ES-I3 (cell line): Measurements from ENCODE around the gene UNC13A.

ENCODE experiments used
- H3K36me3 ChIP-seq: 2 replicates; pipeline ENCODE4 v1.6.1; 2013; ENCODE audit warnings: mild to moderate bottlenecking, low read length, control low read depth, moderate library complexity; ENCODE audit not compliant: insufficient read depth
- H3K4me1 ChIP-seq: 2 replicates; pipeline ENCODE4 v1.6.1; 2013; ENCODE audit warnings: mild to moderate bottlenecking, control low read depth, low read length; ENCODE audit not compliant: insufficient read depth
- H3K9ac ChIP-seq: 2 replicates; pipeline ENCODE4 v1.6.1; 2013; ENCODE audit warnings: low read depth, mild to moderate bottlenecking, low read length, moderate library complexity
- H3K9me3 ChIP-seq: 2 replicates; pipeline ENCODE4 v1.6.1; 2013; ENCODE audit warnings: mild to moderate bottlenecking, low read length, moderate library complexity; ENCODE audit not compliant: control insufficient read depth, insufficient read depth

Gene UNC13A

DNA sequence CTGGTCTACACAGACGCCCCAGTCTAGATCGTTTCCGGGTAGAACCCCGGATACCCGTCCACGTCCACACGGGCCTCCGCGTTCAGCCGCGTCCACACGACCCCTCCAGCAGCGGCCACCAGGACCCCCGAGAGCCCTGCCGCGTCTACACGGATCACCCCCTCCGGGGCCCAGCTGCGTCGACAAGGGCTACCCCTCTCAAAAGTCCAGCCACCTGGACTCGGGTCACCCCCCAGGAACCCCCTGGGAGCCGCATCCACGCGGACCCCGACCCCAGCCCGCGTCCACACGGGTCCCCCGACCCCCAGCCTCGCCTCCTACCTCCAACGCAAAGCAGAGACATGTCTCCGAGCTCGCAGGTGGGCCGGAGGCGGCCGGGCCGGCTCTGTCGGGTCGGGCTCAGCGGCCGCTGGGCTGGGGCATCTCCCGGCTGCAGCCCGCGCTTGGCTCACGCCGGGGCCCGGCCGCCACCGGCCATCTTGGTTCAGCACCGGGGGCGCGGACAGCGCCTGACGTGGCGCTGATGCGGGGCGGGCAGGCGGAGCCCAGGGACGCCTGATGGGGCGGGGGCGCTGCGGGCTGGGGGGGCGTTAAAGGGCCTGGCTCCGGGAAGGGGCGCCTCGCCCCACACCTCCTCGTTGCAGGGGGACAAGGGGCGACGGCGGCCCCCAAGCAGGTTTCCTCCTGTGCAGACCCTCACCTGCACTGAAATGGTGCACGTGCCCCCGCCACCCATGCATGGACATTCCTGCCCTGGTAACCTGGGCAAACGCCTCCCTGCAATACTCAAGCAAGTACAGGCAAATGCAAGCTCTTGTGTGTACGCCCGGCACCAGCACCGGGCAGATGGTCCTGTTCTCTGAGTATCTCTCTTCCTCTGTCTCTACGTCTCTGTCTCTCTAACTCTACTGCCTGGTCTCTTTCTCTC lies at the start of gene UNC13A:
TSS of gene UNC13A (minus strand) at position 498 of the 928 bp plus-strand sequence. CDS start at position 343, 155 bp downstream.
- H3K9me3 ChIP-seq = no peaks in the 10 kb centered on the region
- H3K9ac ChIP-seq = peak within 1 kb of the TSS; percentile 86
- H3K36me3 ChIP-seq = no peaks in the 10 kb centered on the region
- H3K4me1 ChIP-seq = peaks cover 7% of the 10 kb centered on the region; the same call in 1 of the 2 replicates

DNA sequence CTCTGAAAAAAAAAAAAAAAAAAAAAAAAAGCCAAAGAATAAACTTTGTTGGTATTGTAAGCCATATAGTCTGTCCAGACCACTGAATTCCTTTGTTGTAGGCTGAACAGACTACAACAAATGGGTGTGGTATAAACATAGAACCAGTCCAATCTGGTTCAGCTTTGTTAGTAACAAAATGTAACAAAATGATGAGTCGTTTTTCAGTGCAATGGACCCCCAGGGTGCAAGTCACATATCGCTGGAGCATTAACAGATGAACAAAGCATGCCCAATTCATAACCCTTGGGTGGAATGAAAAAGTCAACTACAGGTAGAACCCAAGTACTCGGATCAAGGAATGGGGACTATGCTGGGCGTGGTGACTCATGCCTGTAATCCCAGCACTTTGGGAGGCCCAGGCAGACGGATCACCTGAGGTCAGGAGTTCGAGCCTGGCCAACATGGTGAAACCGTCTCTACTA lies 49.6 kb upstream of the UNC13A start:
- peaks cover 9% of the 10 kb centered on the region; the same call in 1 of the 2 replicates for H3K4me1 ChIP-seq
- H3K9ac ChIP-seq = no peak overlapping the region
- 0 out of 2 replicates have a peak, but pooled peaks cover 4% of the 10 kb centered on the region for H3K9me3 ChIP-seq
- H3K36me3 ChIP-seq = peaks cover 6% of the 10 kb centered on the region

DNA sequence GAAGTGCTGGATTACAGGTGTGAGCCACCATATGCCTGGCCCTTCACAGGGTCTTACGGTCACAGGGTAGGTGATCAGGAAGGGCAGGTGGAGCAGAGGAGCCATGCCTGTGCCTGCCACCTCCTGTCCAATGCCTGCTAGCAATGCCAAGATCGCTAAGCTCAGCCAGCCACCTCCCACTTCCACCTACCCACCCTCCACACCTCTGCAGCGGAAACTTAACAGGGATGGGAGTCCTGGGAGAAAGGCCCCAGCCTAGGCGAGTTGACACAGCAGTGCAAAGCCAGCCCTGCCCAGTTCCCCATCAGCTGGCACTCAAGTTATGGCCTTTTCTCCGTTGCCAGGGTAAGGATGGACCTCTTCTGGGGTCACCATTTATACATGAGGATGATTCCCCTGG lies 47.3 kb upstream of the UNC13A start:
- no peaks in the 10 kb centered on the region for H3K9me3 ChIP-seq
- peaks cover 6% of the 10 kb centered on the region for H3K36me3 ChIP-seq
- H3K4me1 ChIP-seq = peaks cover 9% of the 10 kb centered on the region; the same call in 1 of the 2 replicates
- H3K9ac ChIP-seq = no peak overlapping the region

DNA sequence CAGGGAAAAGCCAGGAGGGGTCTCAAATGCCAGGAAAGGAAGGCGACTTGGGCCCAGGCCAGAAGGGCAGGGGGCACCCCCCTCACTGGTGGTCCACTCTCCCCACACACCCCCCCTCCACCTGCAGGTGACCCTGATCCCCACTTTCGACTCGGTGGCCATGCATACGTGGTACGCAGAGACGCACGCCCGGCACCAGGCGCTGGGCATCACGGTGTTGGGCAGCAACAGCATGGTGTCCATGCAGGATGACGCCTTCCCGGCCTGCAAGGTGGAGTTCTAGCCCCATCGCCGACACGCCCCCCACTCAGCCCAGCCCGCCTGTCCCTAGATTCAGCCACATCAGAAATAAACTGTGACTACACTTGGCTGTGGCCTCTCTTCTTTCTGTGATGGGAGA lies 46.0 kb upstream of the UNC13A start:
- Histone ChIP-seq H3K9ac (no peak overlapping the region), H3K4me1 (peaks cover 3% of the 10 kb centered on the region; the same call in 1 of the 2 replicates), H3K36me3 (peaks cover 13% of the 10 kb centered on the region), H3K9me3 (no peaks in the 10 kb centered on the region)

DNA sequence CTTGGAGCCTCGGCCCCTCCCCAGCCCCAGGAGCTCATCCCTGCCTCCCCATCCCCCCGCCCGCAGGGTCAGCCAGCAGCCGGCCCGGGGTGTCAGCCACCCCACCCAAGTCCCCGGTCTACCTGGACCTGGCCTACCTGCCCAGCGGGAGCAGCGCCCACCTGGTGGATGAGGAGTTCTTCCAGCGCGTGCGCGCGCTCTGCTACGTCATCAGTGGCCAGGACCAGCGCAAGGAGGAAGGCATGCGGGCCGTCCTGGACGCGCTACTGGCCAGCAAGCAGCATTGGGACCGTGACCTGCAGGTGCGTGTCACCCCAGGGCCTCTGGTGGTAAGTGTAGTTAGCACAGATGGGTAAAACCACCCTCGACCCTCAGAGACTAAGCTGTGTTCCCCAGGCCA lies 45.0 kb upstream of the UNC13A start:
- H3K9me3 ChIP-seq = no peaks in the 10 kb centered on the region
- H3K4me1 ChIP-seq = no peaks in the 10 kb centered on the region
- peaks cover 21% of the 10 kb centered on the region for H3K36me3 ChIP-seq
- no peak overlapping the region for H3K9ac ChIP-seq

DNA sequence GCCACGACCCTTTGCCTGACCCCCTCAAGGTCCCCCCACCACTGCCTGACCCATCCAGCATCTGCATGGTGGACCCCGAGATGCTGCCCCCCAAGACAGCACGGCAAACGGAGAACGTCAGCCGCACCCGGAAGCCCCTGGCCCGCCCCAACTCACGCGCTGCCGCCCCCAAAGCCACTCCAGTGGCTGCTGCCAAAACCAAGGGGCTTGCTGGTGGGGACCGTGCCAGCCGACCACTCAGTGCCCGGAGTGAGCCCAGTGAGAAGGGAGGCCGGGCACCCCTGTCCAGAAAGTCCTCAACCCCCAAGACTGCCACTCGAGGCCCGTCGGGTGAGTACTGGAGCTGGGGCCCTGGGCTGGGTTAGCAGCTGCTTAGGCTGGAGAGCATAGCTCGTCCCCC lies 39.7 kb upstream of the UNC13A start:
- Histone ChIP-seq H3K4me1 (no peaks in the 10 kb centered on the region), H3K9ac (no peak overlapping the region), H3K9me3 (no peaks in the 10 kb centered on the region), H3K36me3 (peaks cover 22% of the 10 kb centered on the region)

DNA sequence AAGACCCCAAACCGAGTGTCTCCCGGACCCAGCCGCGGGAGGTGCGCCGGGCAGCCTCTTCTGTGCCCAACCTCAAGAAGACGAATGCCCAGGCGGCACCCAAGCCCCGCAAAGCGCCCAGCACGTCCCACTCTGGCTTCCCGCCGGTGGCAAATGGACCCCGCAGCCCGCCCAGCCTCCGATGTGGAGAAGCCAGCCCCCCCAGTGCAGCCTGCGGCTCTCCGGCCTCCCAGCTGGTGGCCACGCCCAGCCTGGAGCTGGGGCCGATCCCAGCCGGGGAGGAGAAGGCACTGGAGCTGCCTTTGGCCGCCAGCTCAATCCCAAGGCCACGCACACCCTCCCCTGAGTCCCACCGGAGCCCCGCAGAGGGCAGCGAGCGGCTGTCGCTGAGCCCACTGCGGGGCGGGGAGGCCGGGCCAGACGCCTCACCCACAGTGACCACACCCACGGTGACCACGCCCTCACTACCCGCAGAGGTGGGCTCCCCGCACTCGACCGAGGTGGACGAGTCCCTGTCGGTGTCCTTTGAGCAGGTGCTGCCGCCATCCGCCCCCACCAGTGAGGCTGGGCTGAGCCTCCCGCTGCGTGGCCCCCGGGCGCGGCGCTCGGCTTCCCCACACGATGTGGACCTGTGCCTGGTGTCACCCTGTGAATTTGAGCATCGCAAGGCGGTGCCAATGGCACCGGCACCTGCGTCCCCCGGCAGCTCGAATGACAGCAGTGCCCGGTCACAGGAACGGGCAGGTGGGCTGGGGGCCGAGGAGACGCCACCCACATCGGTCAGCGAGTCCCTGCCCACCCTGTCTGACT lies 39.0 kb upstream of the UNC13A start:
- Histone ChIP-seq H3K4me1 (no peaks in the 10 kb centered on the region), H3K36me3 (peaks cover 22% of the 10 kb centered on the region), H3K9me3 (no peaks in the 10 kb centered on the region), H3K9ac (no peak overlapping the region)

DNA sequence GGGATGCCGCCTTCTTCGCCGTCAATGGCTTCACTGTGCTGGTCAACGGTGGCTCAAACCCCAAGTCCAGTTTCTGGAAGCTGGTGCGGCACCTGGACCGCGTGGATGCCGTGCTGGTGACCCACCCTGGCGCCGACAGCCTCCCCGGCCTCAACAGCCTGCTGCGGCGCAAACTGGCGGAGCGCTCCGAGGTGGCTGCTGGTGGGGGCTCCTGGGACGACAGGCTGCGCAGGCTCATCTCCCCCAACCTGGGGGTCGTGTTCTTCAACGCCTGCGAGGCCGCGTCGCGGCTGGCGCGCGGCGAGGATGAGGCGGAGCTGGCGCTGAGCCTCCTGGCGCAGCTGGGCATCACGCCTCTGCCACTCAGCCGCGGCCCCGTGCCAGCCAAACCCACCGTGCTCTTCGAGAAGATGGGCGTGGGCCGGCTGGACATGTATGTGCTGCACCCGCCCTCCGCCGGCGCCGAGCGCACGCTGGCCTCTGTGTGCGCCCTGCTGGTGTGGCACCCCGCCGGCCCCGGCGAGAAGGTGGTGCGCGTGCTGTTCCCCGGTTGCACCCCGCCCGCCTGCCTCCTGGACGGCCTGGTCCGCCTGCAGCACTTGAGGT lies 38.1 kb upstream of the UNC13A start:
- Histone ChIP-seq H3K9ac (no peak overlapping the region), H3K4me1 (no peaks in the 10 kb centered on the region; the same call in 1 of the 2 replicates), H3K9me3 (no peaks in the 10 kb centered on the region), H3K36me3 (peaks cover 22% of the 10 kb centered on the region)

DNA sequence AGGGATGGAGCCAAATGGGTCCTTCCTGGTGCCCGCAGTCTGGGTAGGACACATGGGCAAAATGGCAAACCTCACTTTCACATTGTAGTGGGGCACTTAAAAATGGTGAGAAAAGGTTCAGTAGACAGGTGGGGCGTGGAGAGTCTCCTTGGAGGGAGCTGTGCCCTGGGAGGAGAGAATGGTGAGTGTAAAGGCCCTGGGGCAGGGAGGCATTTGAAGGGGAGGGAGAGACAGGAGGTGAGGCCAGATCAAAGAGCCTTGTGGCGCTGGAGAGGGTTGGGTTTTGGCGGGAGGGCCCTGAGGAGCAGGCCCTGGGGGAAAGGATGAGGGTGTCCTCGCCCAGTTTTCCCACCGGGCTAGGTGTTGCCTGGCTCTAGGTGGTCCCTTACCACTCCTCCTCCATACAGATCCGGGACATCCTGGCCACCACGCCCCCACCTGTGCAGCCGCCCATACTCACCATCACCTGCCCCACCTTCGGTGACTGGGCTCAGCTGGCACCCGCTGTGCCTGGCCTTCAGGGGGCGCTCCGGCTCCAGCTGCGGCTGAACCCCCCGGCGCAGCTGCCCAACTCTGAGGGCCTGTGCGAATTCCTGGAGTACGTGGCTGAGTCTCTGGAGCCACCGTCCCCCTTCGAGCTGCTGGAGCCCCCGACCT lies 37.4 kb upstream of the UNC13A start:
- H3K36me3 ChIP-seq = peaks cover 27% of the 10 kb centered on the region
- H3K9ac ChIP-seq = no peak overlapping the region
- H3K4me1 ChIP-seq = peaks cover 6% of the 10 kb centered on the region; the same call in 1 of the 2 replicates
- H3K9me3 ChIP-seq = no peaks in the 10 kb centered on the region

DNA sequence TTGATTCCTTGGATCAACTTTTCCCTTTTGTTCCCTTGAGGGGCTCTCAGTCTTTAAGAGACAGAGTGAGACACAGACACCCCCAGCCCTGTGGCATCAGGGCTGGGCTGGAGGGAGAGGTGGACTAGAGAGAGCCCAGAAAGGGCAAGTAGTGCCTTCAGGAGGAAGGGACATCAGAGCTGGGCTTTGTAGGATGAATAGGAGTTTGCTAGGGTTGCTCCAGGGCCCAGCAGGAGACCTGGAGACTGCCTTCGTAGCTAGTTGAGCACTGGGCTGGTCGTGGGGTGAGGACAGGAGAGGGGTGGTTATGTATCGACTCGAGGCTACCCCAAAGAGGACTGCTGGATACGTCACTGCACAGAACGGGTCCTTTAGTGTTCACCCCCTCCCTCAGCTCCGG lies 36.5 kb upstream of the UNC13A start:
- no peak overlapping the region for H3K9ac ChIP-seq
- no peaks in the 10 kb centered on the region for H3K9me3 ChIP-seq
- H3K36me3 ChIP-seq = peaks cover 22% of the 10 kb centered on the region
- H3K4me1 ChIP-seq = peaks cover 7% of the 10 kb centered on the region; the same call in 1 of the 2 replicates

DNA sequence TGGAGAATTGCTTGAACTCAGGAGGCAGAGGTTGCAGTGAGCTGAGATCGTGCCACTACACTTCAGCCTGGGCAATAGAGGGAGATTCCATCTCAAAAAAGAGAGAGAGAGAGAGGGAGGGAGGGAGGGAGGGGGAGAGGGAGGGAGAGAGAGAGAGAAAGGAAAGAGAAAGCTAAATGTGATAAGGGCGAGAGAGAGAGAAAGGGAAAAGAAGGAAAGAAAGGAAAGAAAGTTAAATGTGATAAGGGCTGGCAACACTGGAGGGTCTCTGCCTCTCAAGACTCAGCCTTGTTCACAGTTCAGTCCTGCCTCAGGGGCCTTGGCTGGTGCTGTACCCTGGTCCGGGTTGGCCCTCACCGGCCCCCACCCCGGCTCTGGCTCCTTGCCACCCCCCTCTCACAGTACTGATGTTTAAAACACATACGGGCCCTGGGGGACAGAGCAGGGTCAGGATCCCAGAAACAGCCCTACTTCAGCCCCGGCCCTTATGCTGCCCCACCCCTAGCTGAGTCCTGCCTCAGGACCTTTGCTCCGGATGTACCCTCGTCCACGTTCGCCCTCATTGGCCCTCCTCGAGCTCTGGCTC lies 34.6 kb upstream of the UNC13A start:
- Histone ChIP-seq H3K36me3 (peaks cover 10% of the 10 kb centered on the region), H3K9ac (no peak overlapping the region), H3K4me1 (peaks cover 11% of the 10 kb centered on the region), H3K9me3 (no peaks in the 10 kb centered on the region)

DNA sequence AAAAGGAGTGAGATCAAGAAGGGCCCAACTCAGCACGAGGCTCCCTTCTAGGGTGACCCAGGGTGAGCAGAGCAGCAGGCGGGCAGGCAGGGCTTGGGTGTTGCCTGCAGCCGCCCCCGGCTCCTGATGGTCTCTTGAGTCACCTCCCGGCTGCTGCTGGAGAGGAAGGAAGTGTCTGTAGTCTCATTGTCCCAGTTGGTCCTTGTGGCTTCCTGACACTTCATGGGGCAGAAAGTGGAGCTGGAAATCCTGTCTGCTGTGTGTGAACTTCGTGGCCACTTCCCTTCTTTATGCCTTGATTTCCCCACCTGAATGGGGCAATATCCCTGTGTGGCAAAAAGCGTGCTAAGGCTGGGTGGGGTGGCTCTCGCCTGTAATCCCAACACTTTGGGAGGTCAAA lies 33.7 kb upstream of the UNC13A start:
- no peak overlapping the region for H3K9ac ChIP-seq

DNA sequence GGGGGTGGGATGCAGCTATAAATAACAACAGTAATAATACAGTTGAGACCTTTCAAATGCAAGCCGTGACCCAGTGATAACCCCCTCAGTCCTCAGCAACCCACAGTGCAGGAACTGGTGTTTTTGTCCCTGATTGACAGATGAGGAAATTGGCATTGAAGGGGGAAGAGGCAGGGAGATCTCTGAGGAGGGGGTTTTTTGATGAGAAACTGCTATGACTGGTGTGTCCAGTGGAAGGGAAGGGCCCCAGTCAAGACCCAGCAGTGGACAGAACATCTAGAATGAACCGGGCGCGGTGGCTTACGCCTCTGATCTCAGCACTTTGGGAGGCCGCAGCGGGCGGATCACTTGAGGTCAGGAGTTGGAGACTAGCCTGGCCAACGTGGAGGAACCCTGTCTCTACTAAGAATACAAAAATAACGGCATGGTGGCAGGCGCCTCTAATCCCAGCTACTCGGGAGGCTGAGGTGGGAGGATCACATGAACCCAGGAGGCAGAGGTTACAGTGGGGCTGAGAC lies 33.0 kb upstream of the UNC13A start:
- H3K9ac ChIP-seq = no peak overlapping the region
- peaks cover 5% of the 10 kb centered on the region for H3K36me3 ChIP-seq
- H3K9me3 ChIP-seq = no peaks in the 10 kb centered on the region
- peaks cover 11% of the 10 kb centered on the region for H3K4me1 ChIP-seq

More for the DNA sequence above, 33.7 kb upstream of the UNC13A start:
- Histone ChIP-seq H3K9me3 (no peaks in the 10 kb centered on the region), H3K4me1 (peaks cover 11% of the 10 kb centered on the region), H3K36me3 (peaks cover 5% of the 10 kb centered on the region)
